PC-9 (cell line): ENCODE measurements around the gene MYO18B. TPM values are rescaled to one million over a fixed set of nuclear protein-coding genes. Genes with fewer than 3 reads are reported as not detected.

Experiments used
- BruUV-seq: library from RNA; stranded (reverse); fragments of 400-500 nt; replicated peaks from 2 replicates; lab custom pipeline; 2021; lab: Mats Ljungman, UMichigan
- CTCF ChIA-PET: fragments of 300-600 bp; sonication (Branson Sonifier 250); formaldehyde crosslinking; loops from one replicate; lab custom pipeline; 2022; ENCODE audit warnings: antibody characterized with exemption; lab: Charles Lee
- POLR2A ChIA-PET: fragments of 300-600 bp; sonication (Branson Sonifier 250); formaldehyde crosslinking; loops from one replicate; lab custom pipeline; 2022; ENCODE audit warnings: antibody characterized with exemption; ENCODE audit not compliant: unreplicated experiment; lab: Charles Lee
- DNase-seq, 2 experiments: peaks; one replicate each; pipeline versions ENCODE4 v3.0.0 to v3.0.0-alpha.2; 2015 to 2022; ENCODE audit warnings: mixed read lengths in 1 of 2
- H2AFZ ChIP-seq: fragments of 200-600 bp; sonication (generic); 2 replicates; pipeline ENCODE4 v1.8.1; 2017; ENCODE audit warnings: antibody characterized with exemption
- H3F3A ChIP-seq: fragments of 200-600 bp; sonication (generic); 2 replicates; pipeline ENCODE4 v1.8.1; 2017; ENCODE audit warnings: antibody characterized with exemption, mild to moderate bottlenecking, low read depth; ENCODE audit not compliant: insufficient read depth
- H3K27ac ChIP-seq: fragments of 200-600 bp; sonication (generic); 2 replicates; pipeline ENCODE4 v1.6.1; 2016; ENCODE audit warnings: mixed run types
- H3K27me3 ChIP-seq: fragments of 200-600 bp; sonication (generic); 2 replicates; pipeline ENCODE4 v1.6.1; 2016; ENCODE audit warnings: low read depth, mixed run types; ENCODE audit not compliant: insufficient read depth
- H3K36me3 ChIP-seq: fragments of 200-600 bp; sonication (generic); 2 replicates; pipeline ENCODE4 v1.6.1; 2016; ENCODE audit warnings: low read depth, mixed run types
- H3K4me1 ChIP-seq: fragments of 200-600 bp; sonication (generic); replicated peaks from 2 replicates; pipeline ENCODE4 v1.6.1; 2016; ENCODE audit warnings: mixed run types; ENCODE audit not compliant: insufficient read depth
- H3K4me2 ChIP-seq: fragments of 200-600 bp; sonication (generic); 2 replicates; pipeline ENCODE4 v1.6.1; 2017; ENCODE audit warnings: mixed run types
- H3K4me3 ChIP-seq: fragments of 200-600 bp; sonication (generic); 2 replicates; pipeline ENCODE4 v1.6.1; 2016; ENCODE audit warnings: mixed run types
- H3K79me2 ChIP-seq: fragments of 200-600 bp; sonication (generic); 2 replicates; pipeline ENCODE4 v1.6.1; 2017; ENCODE audit warnings: low read depth, mixed run types
- H3K9me2 ChIP-seq: fragments of 200-600 bp; sonication (generic); 2 replicates; pipeline ENCODE4 v1.8.1; 2017; ENCODE audit warnings: mild to moderate bottlenecking; ENCODE audit not compliant: insufficient read depth
- H3K9me3 ChIP-seq: fragments of 200-600 bp; sonication (generic); 2 replicates; pipeline ENCODE4 v1.8.1; 2016; ENCODE audit warnings: low read depth; ENCODE audit not compliant: insufficient read depth
- H4K20me1 ChIP-seq: fragments of 200-600 bp; sonication (generic); 2 replicates; pipeline ENCODE4 v1.8.1; 2017; ENCODE audit not compliant: insufficient read depth
- EZH2 ChIP-seq: fragments of 200-600 bp; sonication (generic); IDR thresholded peaks from 2 replicates; pipeline ENCODE4 v1.8.0; 2017; ENCODE audit warnings: antibody characterized with exemption, low read depth
- intact Hi-C: fragments of 100-400 bp; cut with micrococcal nuclease; formaldehyde crosslinking; loops from one replicate; pipeline ENCODE4 v1.10.0; 2022; ENCODE audit not compliant: unreplicated experiment
- total RNA-seq: library from RNA; stranded (reverse); gene quantifications from 2 replicates; pipeline ENCODE4 v1.2.3, GENCODE V29; 2021
- TF ChIP-seq, protein P1 (sequence below): fragments of 200-600 bp; sonication (generic); conservative IDR thresholded peaks from 2 replicates; pipeline ENCODE4 v1.6.1; 2017; ENCODE audit warnings: mixed run types, antibody characterized with exemption, mild to moderate bottlenecking, moderate library complexity

The MYO18B gene
- total RNA-seq, 1 experiment from 2014 or later = not detected

GRCh38 chr22:26065847-26066246 lies 323.9 kb downstream of the MYO18B start:
- Histone ChIP-seq H3K79me2 (no peaks in the 10 kb centered on the region), H3K9me3 (no peaks in the 10 kb centered on the region), H3K4me2 (no peak overlapping the region), H3K27me3 (0 out of 2 replicates have a peak, but pooled peaks cover 4% of the 10 kb centered on the region), H3K27ac (no peak overlapping the region), H4K20me1 (no peaks in the 10 kb centered on the region), H3K36me3 (no peaks in the 10 kb centered on the region), H3K4me3 (no peak overlapping the region), H3K9me2 (no peaks in the 10 kb centered on the region), H2AFZ (no peak overlapping the region), H3K4me1 (no peaks in the 10 kb centered on the region), H3F3A (no peaks in the 10 kb centered on the region)
- CTCF ChIA-PET = no interaction called here
- intact Hi-C loops = no loop called here
- TF ChIP-seq EZH2 = no peak
- TF ChIP-seq, protein P1, sequence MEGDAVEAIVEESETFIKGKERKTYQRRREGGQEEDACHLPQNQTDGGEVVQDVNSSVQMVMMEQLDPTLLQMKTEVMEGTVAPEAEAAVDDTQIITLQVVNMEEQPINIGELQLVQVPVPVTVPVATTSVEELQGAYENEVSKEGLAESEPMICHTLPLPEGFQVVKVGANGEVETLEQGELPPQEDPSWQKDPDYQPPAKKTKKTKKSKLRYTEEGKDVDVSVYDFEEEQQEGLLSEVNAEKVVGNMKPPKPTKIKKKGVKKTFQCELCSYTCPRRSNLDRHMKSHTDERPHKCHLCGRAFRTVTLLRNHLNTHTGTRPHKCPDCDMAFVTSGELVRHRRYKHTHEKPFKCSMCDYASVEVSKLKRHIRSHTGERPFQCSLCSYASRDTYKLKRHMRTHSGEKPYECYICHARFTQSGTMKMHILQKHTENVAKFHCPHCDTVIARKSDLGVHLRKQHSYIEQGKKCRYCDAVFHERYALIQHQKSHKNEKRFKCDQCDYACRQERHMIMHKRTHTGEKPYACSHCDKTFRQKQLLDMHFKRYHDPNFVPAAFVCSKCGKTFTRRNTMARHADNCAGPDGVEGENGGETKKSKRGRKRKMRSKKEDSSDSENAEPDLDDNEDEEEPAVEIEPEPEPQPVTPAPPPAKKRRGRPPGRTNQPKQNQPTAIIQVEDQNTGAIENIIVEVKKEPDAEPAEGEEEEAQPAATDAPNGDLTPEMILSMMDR = no peak
- no peak for DNase-seq
- POLR2A ChIA-PET = no interaction called here
- no TSS peak for BruUV-seq

DNA sequence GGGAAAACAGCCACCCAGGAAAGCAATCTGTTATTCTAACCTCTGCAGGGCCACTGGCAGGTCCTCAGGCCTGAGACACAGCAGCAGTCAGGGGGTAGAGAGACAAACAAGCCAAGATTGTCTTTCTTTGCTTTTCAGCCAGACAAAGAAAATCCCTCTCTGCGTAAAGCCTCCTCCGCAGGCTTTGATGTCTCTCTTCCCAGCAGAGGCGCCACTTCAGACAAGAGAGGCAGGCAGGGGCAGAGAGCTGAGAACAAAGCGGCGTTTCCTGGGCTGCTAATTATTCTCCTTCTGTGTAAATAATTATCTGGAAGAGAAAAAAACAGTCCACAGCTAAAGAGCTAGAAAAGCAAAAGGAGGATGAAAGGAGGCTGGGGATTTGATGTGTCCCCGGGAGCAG lies 324.5 kb downstream of the MYO18B start:
- no TSS peak for BruUV-seq
- Histone ChIP-seq H3K9me3 (no peaks in the 10 kb centered on the region), H3K36me3 (no peaks in the 10 kb centered on the region), H3K4me3 (no peak overlapping the region), H4K20me1 (no peaks in the 10 kb centered on the region), H3K79me2 (no peaks in the 10 kb centered on the region), H3K4me2 (no peak overlapping the region), H3K4me1 (no peaks in the 10 kb centered on the region), H3K9me2 (no peaks in the 10 kb centered on the region), H3F3A (no peaks in the 10 kb centered on the region), H3K27me3 (0 out of 2 replicates have a peak, but pooled peaks cover 4% of the 10 kb centered on the region), H3K27ac (no peak overlapping the region), H2AFZ (no peak overlapping the region)
- DNase-seq = no peak
- ChIA-PET POLR2A (no interaction called here), CTCF (no interaction called here)
- intact Hi-C loops = no loop called here
- TF ChIP-seq, protein P1 = no peak
- no peak for TF ChIP-seq EZH2

- Histone ChIP-seq H4K20me1 (no peaks in the 10 kb centered on the region), H2AFZ (no peak overlapping the region), H3K27ac (no peak overlapping the region), H3K4me3 (no peak overlapping the region), H3K79me2 (no peaks in the 10 kb centered on the region), H3K9me2 (no peaks in the 10 kb centered on the region), H3K4me1 (no peaks in the 10 kb centered on the region), H3K9me3 (no peaks in the 10 kb centered on the region), H3K27me3 (0 out of 2 replicates have a peak, but pooled peaks cover 4% of the 10 kb centered on the region), H3K36me3 (no peaks in the 10 kb centered on the region), H3F3A (no peaks in the 10 kb centered on the region), H3K4me2 (no peak overlapping the region)
- no peak for DNase-seq
- intact Hi-C loops = no loop called here
- ChIA-PET POLR2A (no interaction called here), CTCF (no interaction called here)
- BruUV-seq = no TSS peak
- TF ChIP-seq, protein P1 = no peak
- no peak for TF ChIP-seq EZH2
Observed at GRCh38 chr22:26068571-26068970, 326.6 kb downstream of the MYO18B start.
